Upper lobe of left lung (tissue), 4 donors: ENCODE data around the gene SBF2.

ENCODE experiments used
- CTCF ChIP-seq, 6 experiments: fragments of 450-650 bp in 4 of 6; fragments of 200-600 bp in 2 of 6; sonication (generic) in 2 of 6; IDR thresholded peaks; one replicate each; pipeline ENCODE4 v1.5.1; 2016 to 2019; ENCODE audit warnings: antibody characterized with exemption in 6 of 6
- EP300 ChIP-seq, 4 donors: sonication (generic); formaldehyde crosslinking; IDR thresholded peaks; one replicate each; pipeline ENCODE4 v1.5.1; 2017; ENCODE audit warnings: antibody characterized with exemption in 4 of 4, control low read depth in 2 of 4
- POLR2A ChIP-seq, 4 donors: fragments of 450-650 bp; IDR thresholded peaks; one replicate each; pipeline ENCODE4 v1.5.1; 2016 to 2017; ENCODE audit warnings: antibody characterized with exemption in 4 of 4, mild to moderate bottlenecking in 2 of 4

- TF ChIP-seq EP300 (IDR thresholded peaks at IDR 0.05) (no peak), POLR2A (IDR thresholded peaks at IDR 0.05) (no peak), CTCF (IDR thresholded peaks at IDR 0.05) (no peak)
Measured at GRCh38 chr11:10295064-10295901, 1.3 kb upstream of the SBF2 start.
